Adipocyte (in vitro differentiated cells): Measurements from ENCODE around the gene DTL.

ENCODE experiments used
- DNase-seq: peaks from one replicate; pipeline ENCODE4 v3.0.0-alpha.2; 2015; ENCODE audit warnings: low read depth
- H3K27me3 ChIP-seq: replicated peaks from 2 replicates; pipeline ENCODE4 v1.7.0; 2013; ENCODE audit warnings: mild to moderate bottlenecking, low read length, moderate library complexity; ENCODE audit not compliant: control insufficient read depth, insufficient read depth
- H3K36me3 ChIP-seq: 2 replicates; pipeline ENCODE4 v1.7.0; 2013; ENCODE audit warnings: low read length, mild to moderate bottlenecking, moderate library complexity; ENCODE audit not compliant: control insufficient read depth, insufficient read depth, severe bottlenecking
- H3K4me1 ChIP-seq: 2 replicates; pipeline ENCODE4 v1.7.0; 2013; ENCODE audit warnings: mild to moderate bottlenecking, low read length, moderate library complexity; ENCODE audit not compliant: control insufficient read depth, insufficient read depth
- H3K4me3 ChIP-seq: 2 replicates; pipeline ENCODE4 v1.7.0; 2013; ENCODE audit warnings: mild to moderate bottlenecking, low read length, moderate library complexity
- H3K9ac ChIP-seq: 2 replicates; pipeline ENCODE4 v1.7.0; 2013; ENCODE audit warnings: mild to moderate bottlenecking, low read length, moderate library complexity
- H3K9me3 ChIP-seq: 2 replicates; pipeline ENCODE4 v1.7.0; 2013; ENCODE audit warnings: mild to moderate bottlenecking, low read length, moderate library complexity; ENCODE audit not compliant: control insufficient read depth

Gene DTL

DNA sequence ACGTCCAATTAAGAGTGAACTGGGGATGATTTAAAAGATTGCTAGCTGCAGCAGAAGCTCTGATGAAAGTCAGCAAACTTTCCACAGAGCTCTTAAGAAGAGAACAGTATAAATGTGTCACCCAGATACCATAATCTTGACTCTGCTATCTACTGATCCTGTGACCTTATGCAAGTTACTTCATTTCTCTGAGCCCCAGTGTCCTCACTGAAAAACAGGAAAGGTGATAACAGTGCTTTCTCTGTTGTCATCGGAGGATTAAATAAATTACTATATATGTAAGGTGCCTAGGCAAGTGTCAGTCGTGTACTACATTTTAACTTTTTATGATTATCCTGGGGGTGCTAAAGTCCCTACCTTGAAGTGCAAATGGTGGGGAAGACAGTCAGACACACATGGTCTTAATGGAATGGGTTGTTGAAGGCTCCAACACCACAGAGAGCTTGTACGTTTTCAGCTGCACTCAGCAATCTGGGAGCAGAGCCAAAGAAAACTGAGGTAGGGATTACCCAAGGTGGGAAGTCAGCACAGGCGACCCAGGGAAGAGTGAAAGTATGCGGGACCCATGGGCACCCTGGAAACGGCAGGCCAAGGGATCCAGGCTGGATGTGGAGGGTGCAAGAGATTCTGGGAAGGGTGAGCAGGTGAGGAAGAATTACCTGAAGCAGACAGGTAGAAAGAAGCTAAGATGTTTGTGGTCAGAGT lies 82.8 kb downstream of the DTL start:
- no peak for DNase-seq
- Histone ChIP-seq H3K9me3 (no peaks in the 10 kb centered on the region), H3K4me3 (no peak overlapping the region), H3K27me3 (no peaks in the 10 kb centered on the region), H3K9ac (no peak overlapping the region), H3K4me1 (no peaks in the 10 kb centered on the region), H3K36me3 (no peaks in the 10 kb centered on the region)

DNA sequence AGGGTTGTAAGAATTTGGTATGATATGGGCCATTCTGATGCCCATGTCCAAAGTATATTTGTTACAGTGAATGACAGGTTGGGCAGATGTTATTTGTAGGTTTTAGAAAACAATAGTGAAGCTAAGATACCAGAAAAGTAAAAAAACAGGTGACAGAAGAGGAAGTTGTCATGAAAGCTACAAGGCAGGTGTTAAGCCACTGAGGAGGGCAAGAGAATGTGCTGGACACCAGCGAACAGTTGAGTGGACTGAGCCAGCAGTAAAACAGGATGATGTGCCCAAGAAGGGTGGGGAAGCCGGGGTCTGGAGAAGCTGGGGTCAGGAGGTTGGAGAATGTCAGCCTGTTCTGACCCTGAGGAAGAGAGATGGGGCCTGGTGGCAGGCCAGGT lies 83.3 kb downstream of the DTL start:
- H3K4me3 ChIP-seq, result no peak overlapping the region
- H3K27me3 ChIP-seq, result no peaks in the 10 kb centered on the region
- H3K4me1 ChIP-seq, result no peaks in the 10 kb centered on the region
- DNase-seq, result no peak
- no peaks in the 10 kb centered on the region for H3K36me3 ChIP-seq
- no peaks in the 10 kb centered on the region for H3K9me3 ChIP-seq
- no peak overlapping the region for H3K9ac ChIP-seq

DNA sequence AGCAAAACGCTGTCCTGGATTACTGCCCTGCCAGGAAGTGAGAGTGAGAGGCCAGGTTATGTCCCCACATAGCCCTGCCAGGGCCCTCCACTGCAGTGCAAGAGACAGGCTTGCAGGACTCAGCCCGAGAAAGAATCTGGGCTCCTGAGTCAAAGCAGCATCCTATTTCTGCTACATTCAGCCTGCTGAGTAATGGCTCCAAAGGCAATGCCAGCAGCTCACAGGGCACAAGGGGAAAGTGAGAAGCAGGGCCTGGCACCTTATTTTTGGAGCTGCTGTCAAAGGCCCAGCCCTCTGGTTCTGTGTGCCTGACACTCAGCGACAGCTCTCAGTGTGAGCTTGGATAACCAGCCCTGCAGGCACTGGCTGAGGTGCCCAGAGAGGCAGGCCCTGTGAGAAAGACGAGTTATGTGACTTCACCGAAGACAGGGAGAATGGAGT lies 83.9 kb downstream of the DTL start:
- Histone ChIP-seq H3K36me3 (no peaks in the 10 kb centered on the region), H3K27me3 (no peaks in the 10 kb centered on the region), H3K4me3 (no peak overlapping the region), H3K9ac (no peak overlapping the region), H3K4me1 (no peaks in the 10 kb centered on the region), H3K9me3 (no peaks in the 10 kb centered on the region)
- DNase-seq, result peak; percentile 5

DNA sequence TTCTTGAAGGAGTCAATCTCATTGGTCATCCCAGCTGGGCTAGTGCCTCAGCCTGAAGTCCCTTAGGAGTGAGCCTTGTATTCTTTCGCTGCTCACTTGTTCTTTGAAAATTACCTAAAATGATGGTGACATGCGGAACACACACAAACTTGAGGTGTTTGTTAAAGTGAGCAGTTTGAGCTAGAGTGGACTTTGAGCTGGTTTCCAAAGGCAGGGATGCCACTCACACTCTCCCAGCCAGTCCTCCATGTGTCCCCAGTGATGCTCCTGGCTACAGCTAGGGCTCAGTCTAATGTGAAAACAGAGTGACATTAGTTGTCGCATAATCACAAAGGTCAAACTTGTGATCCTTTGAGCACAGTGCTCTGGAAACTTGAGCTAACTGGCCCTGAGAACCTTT lies 84.3 kb downstream of the DTL start:
- Histone ChIP-seq H3K36me3 (no peaks in the 10 kb centered on the region), H3K4me1 (no peaks in the 10 kb centered on the region), H3K9ac (no peak overlapping the region), H3K4me3 (no peak overlapping the region), H3K27me3 (no peaks in the 10 kb centered on the region), H3K9me3 (no peaks in the 10 kb centered on the region)
- DNase-seq, result no peak

DNA sequence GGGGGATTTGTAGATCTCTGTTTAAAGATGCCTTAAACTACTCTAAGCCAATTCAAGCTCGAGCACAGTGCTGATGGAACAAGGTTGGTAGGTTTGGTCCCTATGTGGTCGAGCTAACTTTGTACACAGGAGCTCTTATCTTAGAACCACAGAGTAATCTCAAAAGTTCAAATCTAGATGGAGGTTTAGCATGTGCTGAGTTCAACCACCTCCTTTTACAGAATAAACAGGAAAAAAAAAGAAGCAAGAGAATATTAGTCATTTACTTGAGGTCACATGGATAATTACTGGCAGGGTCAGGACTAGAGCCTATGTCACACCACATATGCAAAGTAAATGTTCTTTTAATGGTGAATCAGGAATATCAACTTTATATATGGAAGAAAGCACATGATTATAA lies 86.2 kb downstream of the DTL start:
- no peaks in the 10 kb centered on the region for H3K27me3 ChIP-seq
- no peaks in the 10 kb centered on the region for H3K36me3 ChIP-seq
- H3K4me1 ChIP-seq, result no peaks in the 10 kb centered on the region
- no peak overlapping the region for H3K9ac ChIP-seq
- H3K4me3 ChIP-seq, result no peak overlapping the region
- no peak for DNase-seq
- no peaks in the 10 kb centered on the region for H3K9me3 ChIP-seq

DNA sequence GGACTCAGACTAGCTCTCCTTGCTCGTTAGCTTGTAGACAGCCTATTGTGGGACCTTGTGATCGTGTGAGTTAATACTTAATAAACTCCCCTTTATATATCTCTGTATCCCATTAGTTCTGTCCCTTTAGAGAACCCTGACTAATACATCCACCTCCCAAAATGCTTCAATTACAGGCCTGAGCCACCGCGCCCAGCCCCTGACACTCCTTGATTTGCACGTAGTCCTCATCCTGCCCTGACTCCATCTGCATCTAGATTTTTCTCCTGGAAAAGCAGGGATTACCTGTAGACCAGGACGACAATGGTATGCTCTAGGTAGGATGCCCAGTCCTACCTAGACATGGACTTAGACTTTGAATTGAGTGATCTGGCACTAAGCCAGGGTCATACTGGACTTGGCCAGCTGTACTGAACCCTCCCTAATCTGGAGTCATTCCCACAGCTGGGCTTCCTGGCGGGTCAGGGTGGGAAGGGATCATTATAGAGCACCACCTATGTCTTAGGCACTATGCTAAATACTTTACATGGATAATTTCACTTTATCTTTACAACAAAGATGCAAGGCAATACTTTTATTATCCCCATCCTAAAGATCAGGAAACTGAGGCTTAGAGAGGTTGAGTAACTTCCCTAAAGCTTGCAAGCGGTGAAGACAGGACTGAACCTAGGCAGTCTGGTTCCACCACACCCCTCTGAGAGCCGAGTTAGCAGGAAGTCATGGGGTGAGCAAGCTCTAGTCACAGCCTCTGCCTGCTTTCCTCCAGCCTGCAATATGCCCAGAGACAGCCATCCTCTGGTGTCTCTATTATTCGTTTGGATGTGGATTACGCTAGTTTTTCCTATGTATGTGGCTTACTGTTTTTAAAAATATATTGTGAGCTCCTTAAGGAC lies 89.4 kb downstream of the DTL start:
- H3K9ac ChIP-seq, result no peak overlapping the region
- H3K36me3 ChIP-seq, result no peaks in the 10 kb centered on the region
- no peaks in the 10 kb centered on the region for H3K4me1 ChIP-seq
- DNase-seq, result no peak
- H3K27me3 ChIP-seq, result no peaks in the 10 kb centered on the region
- H3K4me3 ChIP-seq, result no peak overlapping the region
- H3K9me3 ChIP-seq, result no peaks in the 10 kb centered on the region

DNA sequence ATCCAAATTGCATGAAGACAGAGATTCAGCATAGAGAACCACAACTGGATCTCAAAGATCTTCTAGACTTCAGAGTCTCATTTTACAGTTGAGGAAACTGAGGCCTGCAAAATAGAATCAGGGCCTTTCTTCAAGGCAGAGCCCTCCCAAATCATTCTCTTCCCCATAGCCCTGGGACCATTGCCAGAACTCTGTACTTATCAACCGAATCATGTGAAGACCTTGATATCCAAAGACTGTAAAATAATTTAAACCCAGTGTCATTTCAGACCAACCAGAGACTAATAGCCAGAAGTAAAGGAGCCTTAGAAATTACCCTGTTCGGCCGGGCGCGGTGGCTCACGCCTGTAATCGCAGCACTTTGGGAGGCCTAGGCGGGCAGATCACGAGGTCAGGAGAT lies 90.1 kb downstream of the DTL start:
- Histone ChIP-seq H3K27me3 (no peaks in the 10 kb centered on the region), H3K4me1 (no peaks in the 10 kb centered on the region), H3K36me3 (no peaks in the 10 kb centered on the region), H3K4me3 (no peak overlapping the region), H3K9me3 (no peaks in the 10 kb centered on the region), H3K9ac (no peak overlapping the region)
- DNase-seq, result no peak

DNA sequence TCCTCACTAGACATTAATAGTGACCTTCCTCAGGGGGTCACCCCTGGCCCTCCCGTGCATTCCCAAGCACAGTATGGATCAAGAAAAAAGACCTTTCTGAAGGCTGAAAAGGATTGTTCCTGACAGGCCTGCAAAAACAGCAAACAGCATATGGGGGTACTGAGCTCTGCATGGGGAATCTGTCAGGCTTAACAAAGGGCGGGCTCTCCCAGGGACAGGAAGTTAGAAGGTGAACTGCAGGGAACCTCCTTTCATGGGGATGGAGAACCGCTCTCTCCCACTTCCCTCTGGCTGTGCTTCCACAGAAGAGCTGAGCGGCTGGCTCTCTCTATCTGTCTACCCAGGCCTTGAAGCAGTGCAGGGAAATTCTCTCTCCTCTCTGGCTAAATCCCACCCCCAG lies 91.7 kb downstream of the DTL start:
- H3K9ac ChIP-seq, result no peak overlapping the region
- H3K4me3 ChIP-seq, result no peak overlapping the region
- no peaks in the 10 kb centered on the region for H3K27me3 ChIP-seq
- no peaks in the 10 kb centered on the region for H3K36me3 ChIP-seq
- DNase-seq, result no peak
- no peaks in the 10 kb centered on the region for H3K9me3 ChIP-seq
- no peaks in the 10 kb centered on the region for H3K4me1 ChIP-seq

DNA sequence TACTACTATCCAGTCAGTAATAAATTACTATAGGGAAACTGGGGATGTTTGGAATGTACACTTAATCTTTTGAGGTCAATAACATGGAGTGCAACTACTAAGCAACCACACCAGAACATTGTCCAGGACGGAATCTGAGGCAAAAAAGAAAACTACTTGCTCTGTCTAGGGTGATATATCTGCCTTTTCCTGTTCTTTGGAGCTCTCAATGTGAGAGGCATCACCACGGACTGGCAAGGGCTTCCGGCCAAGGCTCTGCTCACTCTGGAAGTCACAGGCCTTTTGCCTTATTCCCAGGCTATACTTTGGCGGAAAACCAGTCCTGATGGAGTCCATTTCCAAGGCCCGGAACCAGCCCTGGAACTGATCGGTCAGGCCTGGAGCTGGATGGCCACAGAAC lies 94.2 kb downstream of the DTL start:
- Histone ChIP-seq H3K9me3 (no peaks in the 10 kb centered on the region), H3K9ac (no peak overlapping the region), H3K4me3 (no peak overlapping the region), H3K27me3 (no peaks in the 10 kb centered on the region), H3K4me1 (no peaks in the 10 kb centered on the region), H3K36me3 (no peaks in the 10 kb centered on the region)
- DNase-seq, result no peak

DNA sequence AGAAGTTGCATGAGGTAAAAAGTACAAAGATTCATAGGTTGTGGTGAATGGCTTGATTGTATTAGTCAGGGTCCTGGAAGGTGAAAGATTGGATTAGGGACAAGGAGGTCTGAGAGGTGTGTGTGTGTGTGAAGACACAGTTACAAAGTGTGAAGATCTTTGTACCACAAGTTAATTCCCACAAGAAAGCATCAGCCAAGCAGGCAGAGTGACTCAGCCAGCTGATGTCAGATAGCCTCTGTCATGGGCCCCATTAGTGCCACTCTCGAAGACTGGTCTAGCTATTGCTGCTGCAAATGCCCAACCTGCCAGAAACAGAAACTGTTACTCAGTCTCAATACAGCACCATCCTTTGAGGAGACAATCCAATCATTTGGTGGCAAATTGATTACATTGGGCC lies 96.5 kb downstream of the DTL start:
- Histone ChIP-seq H3K36me3 (no peaks in the 10 kb centered on the region), H3K9ac (no peak overlapping the region), H3K4me3 (no peak overlapping the region), H3K27me3 (no peaks in the 10 kb centered on the region), H3K4me1 (no peaks in the 10 kb centered on the region), H3K9me3 (peaks cover 4% of the 10 kb centered on the region)
- no peak for DNase-seq

DNA sequence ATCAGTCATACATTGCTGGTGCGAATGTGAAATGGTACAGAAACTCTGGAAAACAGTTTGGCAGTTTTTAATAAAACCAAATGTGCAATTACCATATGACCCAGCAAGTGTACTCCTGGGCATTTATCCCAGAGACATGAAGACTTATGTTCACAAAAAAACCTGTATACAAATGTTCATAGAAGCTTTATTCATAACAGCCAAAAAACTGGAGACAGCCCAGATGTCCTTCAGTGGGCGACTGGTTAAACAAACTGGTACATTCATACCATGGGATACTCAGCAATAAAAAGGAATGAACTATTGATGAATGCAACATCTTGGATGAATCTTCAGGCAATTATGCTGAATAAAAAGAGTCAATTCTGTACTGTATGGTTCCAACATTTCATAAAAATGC lies 97.8 kb downstream of the DTL start:
- no peak overlapping the region for H3K4me3 ChIP-seq
- H3K4me1 ChIP-seq, result no peaks in the 10 kb centered on the region
- H3K36me3 ChIP-seq, result no peaks in the 10 kb centered on the region
- DNase-seq, result no peak
- H3K9ac ChIP-seq, result no peak overlapping the region
- no peaks in the 10 kb centered on the region for H3K27me3 ChIP-seq
- H3K9me3 ChIP-seq, result peaks cover 4% of the 10 kb centered on the region
